ENCODE data around the gene PSMD4.
A peak's percentile ranks its signal among the peaks of the same experiment; 100 is the strongest.

The PSMD4 gene

GRCh38 chr1:151211972-151212705 is 42.4 kb upstream of the PSMD4 start (continued):
- TF ChIP-seq CREB5 (CRISPR knock-in tag; IDR thresholded peaks at IDR 0.05; ENCODE audit: low read depth) = no peak
- no peak for TF ChIP-seq ESRRG (CRISPR knock-in tag; IDR thresholded peaks at IDR 0.05)
- TF ChIP-seq GLIS3 (CRISPR knock-in tag; IDR thresholded peaks at IDR 0.05) = no peak
- TF ChIP-seq ZFP30 (CRISPR knock-in tag; IDR thresholded peaks at IDR 0.05) = no peak
- TF ChIP-seq ZNF70 (CRISPR knock-in tag; IDR thresholded peaks at IDR 0.05) = no peak

GRCh38 chr1:151213560-151213959 is 41.0 kb upstream of the PSMD4 start:
- no peak for TF ChIP-seq GLIS3 (CRISPR knock-in tag; IDR thresholded peaks at IDR 0.05)
- no peak for TF ChIP-seq TOX (CRISPR knock-in tag; IDR thresholded peaks at IDR 0.05; ENCODE audit: borderline replicate concordance)
- no peak for TF ChIP-seq ISL1 (CRISPR knock-in tag; IDR thresholded peaks at IDR 0.05)
- no peak for ATAC-seq

GRCh38 chr1:151221616-151222015 is 32.9 kb upstream of the PSMD4 start:
- peak; percentile 21 for ATAC-seq

GRCh38 chr1:151222130-151222529 is 32.4 kb upstream of the PSMD4 start:
- ATAC-seq = peak; percentile 59
- no peak for TF ChIP-seq POU6F1 (CRISPR knock-in tag; IDR thresholded peaks at IDR 0.05; ENCODE audit: borderline replicate concordance, low read depth)
- no peak for TF ChIP-seq RARB (CRISPR knock-in tag; IDR thresholded peaks at IDR 0.05)
- no peak for TF ChIP-seq TSHZ2 (CRISPR knock-in tag; IDR thresholded peaks at IDR 0.05)
- no peak for TF ChIP-seq TCF4 (CRISPR knock-in tag; IDR thresholded peaks at IDR 0.05; ENCODE audit: borderline replicate concordance)

More at GRCh38 chr1:151221616-151222015, 32.9 kb upstream of the PSMD4 start:
- TF ChIP-seq TOX (CRISPR knock-in tag; IDR thresholded peaks at IDR 0.05; ENCODE audit: borderline replicate concordance) (no peak), CSRNP3 (CRISPR knock-in tag; IDR thresholded peaks at IDR 0.05) (no peak), ARNTL (CRISPR knock-in tag; IDR thresholded peaks at IDR 0.05; ENCODE audit: borderline replicate concordance, low read depth) (no peak), ZNF8 (CRISPR knock-in tag; IDR thresholded peaks at IDR 0.05) (no peak), SNAI2 (CRISPR knock-in tag; IDR thresholded peaks at IDR 0.05) (no peak), ISL1 (CRISPR knock-in tag; IDR thresholded peaks at IDR 0.05) (no peak), POU6F1 (CRISPR knock-in tag; IDR thresholded peaks at IDR 0.05; ENCODE audit: borderline replicate concordance, low read depth) (no peak), ESRRG (CRISPR knock-in tag; IDR thresholded peaks at IDR 0.05) (no peak), BACH2 (CRISPR knock-in tag; IDR thresholded peaks at IDR 0.05; ENCODE audit: borderline replicate concordance) (no peak), ZNF70 (CRISPR knock-in tag; IDR thresholded peaks at IDR 0.05) (no peak), CSDC2 (CRISPR knock-in tag; IDR thresholded peaks at IDR 0.05) (no peak), PATZ1 (CRISPR knock-in tag; IDR thresholded peaks at IDR 0.05; ENCODE audit: borderline replicate concordance) (no peak), RARB (CRISPR knock-in tag; IDR thresholded peaks at IDR 0.05) (no peak), ZFP30 (CRISPR knock-in tag; IDR thresholded peaks at IDR 0.05) (no peak), TCF4 (CRISPR knock-in tag; IDR thresholded peaks at IDR 0.05; ENCODE audit: borderline replicate concordance) (no peak)

All from SK-N-SH treated with all-trans-retinoic acid at 6 μM for 48 hours (cell line).